HepG2 (cell line): ENCODE results near the gene CLEC16A. TPM values are rescaled to one million over a fixed set of nuclear protein-coding genes. Genes with fewer than 3 reads are reported as not detected.

Experiments
- ATAD3A ChIP-seq: sonication (generic); formaldehyde crosslinking; IDR thresholded peaks from 2 replicates; pipeline ENCODE4 v1.4.0; 2020; ENCODE audit warnings: missing genetic modification reagents
- GATAD1 ChIP-seq: IDR thresholded peaks from 2 replicates; pipeline ENCODE4 v1.6.1; 2016; ENCODE audit warnings: missing genetic modification reagents, missing compliant biosample characterization
- HNF4G ChIP-seq, 2 experiments: sonication (generic) in 1 of 2; formaldehyde crosslinking in 1 of 2; IDR thresholded peaks; 2 replicates each; pipeline versions ENCODE4 v1.4.0 to v1.6.1; 2011 to 2020; ENCODE audit warnings: borderline replicate concordance in 2 of 2, low read depth in 2 of 2, mild to moderate bottlenecking in 2 of 2, low read length in 1 of 2, missing genetic modification reagents in 1 of 2, moderate library complexity in 1 of 2
- HOXD1 ChIP-seq: sonication (generic); formaldehyde crosslinking; IDR thresholded peaks from 2 replicates; pipeline ENCODE4 v1.5.0; 2020; ENCODE audit warnings: missing genetic modification reagents
- IRX3 ChIP-seq: sonication (generic); formaldehyde crosslinking; IDR thresholded peaks from 2 replicates; pipeline ENCODE4 v1.8.1; 2023; ENCODE audit warnings: mild to moderate bottlenecking, low read depth, missing genetic modification reagents, borderline replicate concordance
- KDM2A ChIP-seq: sonication (generic); formaldehyde crosslinking; IDR thresholded peaks from 2 replicates; pipeline ENCODE4 v1.4.0; 2020; ENCODE audit warnings: low read depth, missing genetic modification reagents, borderline replicate concordance
- PAXIP1 ChIP-seq: sonication (generic); formaldehyde crosslinking; conservative IDR thresholded peaks from 2 replicates; pipeline ENCODE4 v1.4.0; 2020; ENCODE audit warnings: mild to moderate bottlenecking, missing genetic modification reagents, moderate library complexity
- RFX5 ChIP-seq: IDR thresholded peaks from 2 replicates; pipeline ENCODE4 v1.6.1; 2011; ENCODE audit warnings: low read depth, low read length, improper control_type of control experiment
- RXRA ChIP-seq: sonication (generic); formaldehyde crosslinking; IDR thresholded peaks from 2 replicates; pipeline ENCODE4 v1.5.1; 2020; ENCODE audit warnings: missing genetic modification reagents
- SAFB2 ChIP-seq: sonication (generic); formaldehyde crosslinking; IDR thresholded peaks from 2 replicates; pipeline ENCODE4 v1.5.1; 2020; ENCODE audit warnings: missing genetic modification reagents, low read depth, mild to moderate bottlenecking, borderline replicate concordance
- SAP130 ChIP-seq: IDR thresholded peaks from 2 replicates; pipeline ENCODE4 v1.6.1; 2016; ENCODE audit warnings: low read depth
- TEAD3 ChIP-seq: optimal IDR thresholded peaks from 2 replicates; pipeline ENCODE3; 2016; ENCODE audit warnings: borderline replicate concordance
- TERF1 ChIP-seq: sonication (generic); formaldehyde crosslinking; IDR thresholded peaks from 2 replicates; pipeline ENCODE4 v1.8.0; 2022; ENCODE audit warnings: mild to moderate bottlenecking, missing genetic modification reagents, moderate library complexity
- TFDP1 ChIP-seq: IDR thresholded peaks from 2 replicates; pipeline ENCODE4 v1.6.1; 2016; ENCODE audit warnings: missing compliant biosample characterization, missing genetic modification reagents, borderline replicate concordance
- ZBTB7A ChIP-seq: sonication (generic); formaldehyde crosslinking; IDR thresholded peaks from 2 replicates; pipeline ENCODE4 v1.8.0; 2022; ENCODE audit warnings: mild to moderate bottlenecking, missing genetic modification reagents
- ZFP36 ChIP-seq: fragments of 150-350 bp; IDR thresholded peaks from 2 replicates; pipeline ENCODE4 v1.6.1; 2018; ENCODE audit warnings: borderline replicate concordance, low read length, low read depth; ENCODE audit not compliant: partially characterized antibody
- ZNF296 ChIP-seq: sonication (generic); formaldehyde crosslinking; conservative IDR thresholded peaks from 2 replicates; pipeline ENCODE4 v1.5.0; 2020; ENCODE audit warnings: mild to moderate bottlenecking, missing genetic modification reagents
- ZNF446 ChIP-seq: sonication (generic); formaldehyde crosslinking; IDR thresholded peaks from 2 replicates; pipeline ENCODE4 v1.5.0; 2020; ENCODE audit warnings: mild to moderate bottlenecking, missing genetic modification reagents
- ZNF703 ChIP-seq: sonication (generic); formaldehyde crosslinking; IDR thresholded peaks from 2 replicates; pipeline ENCODE4 v1.5.1; 2020; ENCODE audit warnings: missing genetic modification reagents, mild to moderate bottlenecking, moderate library complexity, borderline replicate concordance
- ZNF773 ChIP-seq: sonication (generic); formaldehyde crosslinking; IDR thresholded peaks from 2 replicates; pipeline ENCODE4 v1.4.0; 2020; ENCODE audit warnings: missing genetic modification reagents, borderline replicate concordance
- polyA plus RNA-seq, 8 experiments: library from polyadenylated mRNA; depleted of rRNA in 3 of 8; stranded (reverse) in 7 of 8; unstranded in 1 of 8; fragments of >200 nt; fragmentation: Illumina TruSeq in 4 of 8; extraction: Trizol in 4 of 8; gene quantifications; 2 replicates each; pipeline versions ENCODE4 v1.2.1 to v1.2.3, GENCODE V29; 2011 to 2016; ENCODE audit warnings: low read depth in 4 of 8, missing spikeins in 1 of 8, mixed read lengths in 1 of 8; ENCODE audit not compliant: insufficient read depth in 1 of 8
- total RNA-seq, 5 experiments: library from RNA; depleted of rRNA; stranded (reverse); fragments of >200 nt; fragmentation: Illumina TruSeq; extraction: Trizol; gene quantifications; 2 replicates each; pipeline ENCODE4 v1.2.3, GENCODE V29; 2016; ENCODE audit warnings: low read depth in 1 of 5

CLEC16A gene
- total and polyA plus RNA-seq, 2 of the 13 experiments (the other 11 are each of a cell fraction or from before 2014, with no cell fraction given) = 8.5 to 10.3 TPM

- TF ChIP-seq ZNF703 (no peak), TEAD3 (CRISPR knock-in tag) (peak; percentile 73), RFX5 (peak; percentile 72), RXRA (CRISPR knock-in tag) (peak; percentile 84), KDM2A (peak; percentile 62), ZNF446 (CRISPR knock-in tag) (0 out of 2 replicates have a peak, but pooled peaks have one; percentile 41), HNF4G (IDR thresholded peaks at IDR 0.05; ENCODE audit: borderline replicate concordance, low read depth, low read length) (no peak), HNF4G (CRISPR knock-in tag; IDR thresholded peaks at IDR 0.05; ENCODE audit: borderline replicate concordance, low read depth) (no peak), ATAD3A (CRISPR knock-in tag) (no peak), TFDP1 (CRISPR knock-in tag) (peak; percentile 66; the same call in 1 of the 2 replicates), ZNF773 (CRISPR knock-in tag) (peak; percentile 55; the same call in 1 of the 2 replicates), ZFP36 (peak; percentile 32), HOXD1 (CRISPR knock-in tag) (0 out of 2 replicates have a peak, but pooled peaks have one; percentile 34), ZBTB7A (CRISPR knock-in tag) (no peak), IRX3 (CRISPR knock-in tag) (no peak), PAXIP1 (CRISPR knock-in tag) (peak; percentile 40; the same call in 1 of the 2 replicates), SAP130 (CRISPR knock-in tag) (peak; percentile 81), ZNF296 (no peak), TERF1 (CRISPR knock-in tag) (0 out of 2 replicates have a peak, but pooled peaks have one; percentile 73), SAFB2 (CRISPR knock-in tag) (0 out of 2 replicates have a peak, but pooled peaks have one; percentile 50), GATAD1 (0 out of 2 replicates have a peak, but pooled peaks have one; percentile 39)
Measured at GRCh38 chr16:11224096-11224893, 279.9 kb downstream of the CLEC16A start (continued).
